ENCODE results near the gene SLC25A42.
"Not testable (repeated sequence)": the region's sequence is repeated elsewhere in the genome, so short reads cannot be mapped to it uniquely, and the experiment has no call there.

The SLC25A42 gene

GRCh38 chr19:19071897-19072296, 8.1 kb downstream of the SLC25A42 start:
- no peak for DNase-seq

- DNase-seq, result no peak
These were observed 10.5 kb downstream of the SLC25A42 start for GRCh38 chr19:19074196-19074882.

GRCh38 chr19:19075126-19075525, 11.3 kb downstream of the SLC25A42 start:
- no peak for DNase-seq

- DNase-seq, result no peak
These were observed 12.7 kb downstream of the SLC25A42 start for GRCh38 chr19:19076476-19076875.

- DNase-seq, result no peak
These were observed 13.3 kb downstream of the SLC25A42 start for GRCh38 chr19:19077103-19077502.

- DNase-seq, result no peak
These were observed 15.0 kb downstream of the SLC25A42 start for GRCh38 chr19:19078801-19079200.

- no peak for DNase-seq
These were observed 15.8 kb downstream of the SLC25A42 start for GRCh38 chr19:19079571-19079970.

- no peak for DNase-seq
These were observed 17.9 kb downstream of the SLC25A42 start for GRCh38 chr19:19081642-19082151.

GRCh38 chr19:19083413-19084178, 19.8 kb downstream of the SLC25A42 start:
- no peak for DNase-seq

- no peak for DNase-seq
These were observed 23.9 kb downstream of the SLC25A42 start for GRCh38 chr19:19087676-19088075.

- no peak for DNase-seq
These were observed 30.7 kb downstream of the SLC25A42 start for GRCh38 chr19:19094513-19094912.

- no peak for DNase-seq
These were observed 31.9 kb downstream of the SLC25A42 start for GRCh38 chr19:19095691-19096090.

- no peak for DNase-seq
These were observed 33.1 kb downstream of the SLC25A42 start for GRCh38 chr19:19096641-19097627.

GRCh38 chr19:19098084-19098702, 34.4 kb downstream of the SLC25A42 start:
- no peak for DNase-seq

- no peak for DNase-seq
These were observed 35.2 kb downstream of the SLC25A42 start for GRCh38 chr19:19098703-19099632.

GRCh38 chr19:19101540-19101939, 37.7 kb downstream of the SLC25A42 start:
- no peak for DNase-seq

GRCh38 chr19:19102566-19102965, 38.8 kb downstream of the SLC25A42 start:
- not testable (repeated sequence) for DNase-seq

GRCh38 chr19:19103167-19103566, 39.4 kb downstream of the SLC25A42 start:
- no peak for DNase-seq

- DNase-seq, result no peak
These were observed 41.7 kb downstream of the SLC25A42 start for GRCh38 chr19:19105365-19106055.

- DNase-seq, result no peak
These were observed 42.3 kb downstream of the SLC25A42 start for GRCh38 chr19:19106056-19106551.

Measured in activated CD8-positive, alpha-beta memory T cell treated with anti-CD3 and anti-CD28 coated beads, Interleukin-2, amount 50 U/mL, for 48 hours (primary cell).